HL-60 (cell line): ENCODE data around the gene BCO1.

Source experiments
- CTCF ChIP-seq: IDR thresholded peaks from one replicate; pipeline ENCODE4 v1.5.1; 2011; ENCODE audit warnings: low read length, control low read depth, inconsistent platforms; ENCODE audit not compliant: insufficient read depth
- POLR2AphosphoS5 ChIP-seq: IDR thresholded peaks from 2 replicates; pipeline ENCODE4 v1.6.1; 2012; ENCODE audit warnings: low read depth
- REST ChIP-seq: IDR thresholded peaks from 2 replicates; pipeline ENCODE4 v1.6.1; 2012; ENCODE audit warnings: low read depth; ENCODE audit not compliant: insufficient replicate concordance

GRCh38 chr16:81216706-81217105 lies 21.8 kb upstream of the BCO1 start:
- TF ChIP-seq CTCF = no peak
- no peak for TF ChIP-seq POLR2AphosphoS5
- TF ChIP-seq REST = no peak
